T-helper 2 cell (primary cell): ENCODE measurements around the gene MSRB3.
"Not testable (repeated sequence)": the region's sequence is repeated elsewhere in the genome, so short reads cannot be mapped to it uniquely, and the experiment has no call there.

ENCODE experiments used
- DNase-seq, 5 experiments: peaks; one replicate each; pipeline versions ENCODE4 v3.0.0 to v3.0.0-alpha.2; 2012 to 2022
- total RNA-seq, 2 donors: gene quantifications; one replicate each; lab custom pipeline; 2026; lab: John Stamatoyannopoulos, UW

MSRB3 gene
- 0 to 0.61 reads per million in 2 donors for total RNA-seq

- DNase-seq: no peak
Observed at GRCh38 chr12:65278576-65279368, at the start of gene MSRB3. MSRB3 (plus strand) TSS chr12:65278683; CDS start chr12:65308580, 29,897 bp downstream.

GRCh38 chr12:65229441-65229840 lies 49.0 kb upstream of the MSRB3 start:
- no peak for DNase-seq

GRCh38 chr12:65232476-65233077 lies 45.9 kb upstream of the MSRB3 start:
- DNase-seq: peak in 1 of 5 experiments; percentile 25

- no peak for DNase-seq
Observed at GRCh38 chr12:65237153-65237552, 41.3 kb upstream of the MSRB3 start.

- no peak for DNase-seq
Observed at GRCh38 chr12:65238609-65239008, 39.9 kb upstream of the MSRB3 start.

GRCh38 chr12:65248656-65249633 lies 29.5 kb upstream of the MSRB3 start:
- peak in 1 of 5 experiments; percentile 10 for DNase-seq

- DNase-seq: no peak
Observed at GRCh38 chr12:65252515-65252914, 26.0 kb upstream of the MSRB3 start.

- no peak for DNase-seq
Observed at GRCh38 chr12:65257986-65258385, 20.5 kb upstream of the MSRB3 start.

- no peak for DNase-seq
Observed at GRCh38 chr12:65259501-65259900, 19.0 kb upstream of the MSRB3 start.

GRCh38 chr12:65263777-65264176 lies 14.7 kb upstream of the MSRB3 start:
- no peak for DNase-seq

- no peak for DNase-seq
Observed at GRCh38 chr12:65266408-65266807, 12.1 kb upstream of the MSRB3 start.

- DNase-seq: no peak
Observed at GRCh38 chr12:65269603-65270002, 8.9 kb upstream of the MSRB3 start.

- no peak for DNase-seq
Observed at GRCh38 chr12:65274602-65275272, 3.7 kb upstream of the MSRB3 start.

GRCh38 chr12:65275627-65276026 lies 2.9 kb upstream of the MSRB3 start:
- no peak for DNase-seq

- DNase-seq: no peak
Observed at GRCh38 chr12:65276916-65277530, 1.5 kb upstream of the MSRB3 start.

- no peak for DNase-seq
Observed at GRCh38 chr12:65277994-65278575, 398 bp upstream of the MSRB3 start.

- no peak for DNase-seq
Observed at GRCh38 chr12:65279369-65280112, 1.1 kb downstream of the MSRB3 start.

- no peak for DNase-seq
Observed at GRCh38 chr12:65280306-65280705, 1.8 kb downstream of the MSRB3 start.

GRCh38 chr12:65282840-65283239 lies 4.4 kb downstream of the MSRB3 start:
- no peak for DNase-seq

- DNase-seq: not testable (repeated sequence)
Observed at GRCh38 chr12:65285532-65285931, 7.0 kb downstream of the MSRB3 start.

- no peak for DNase-seq
Observed at GRCh38 chr12:65287426-65287825, 8.9 kb downstream of the MSRB3 start.
